HG03025 (cell line): Measurements from ENCODE around the gene MAOB.

ENCODE experiments used
- ATAC-seq: cut with Tn5 transposase; IDR thresholded peaks from one replicate; pipeline ENCODE4 v1.9.1; 2021; ENCODE audit warnings: mild to moderate bottlenecking, moderate library complexity; ENCODE audit not compliant: unreplicated experiment, low FRiP score

MAOB gene

DNA sequence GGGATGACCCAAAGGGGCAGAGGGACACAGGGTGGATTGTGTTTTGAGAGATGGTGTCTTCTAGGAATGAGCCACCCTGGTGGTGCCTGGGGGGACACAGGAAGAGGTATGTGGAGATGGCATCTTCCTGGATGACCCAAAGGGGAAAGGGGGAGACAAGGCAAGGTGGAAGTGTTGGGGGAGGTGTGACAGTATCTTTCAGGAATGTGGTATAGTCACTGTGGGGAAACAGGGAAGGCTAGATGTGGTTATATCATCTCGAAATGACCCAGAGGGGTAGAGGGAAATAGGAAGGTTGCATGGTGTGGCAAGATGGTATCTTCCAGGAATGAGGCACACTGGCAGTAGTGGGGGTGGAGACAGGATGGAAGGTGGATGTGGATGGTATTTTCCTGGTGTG lies 163.3 kb downstream of the MAOB start:
- no peak for ATAC-seq

GRCh38 chrX:43718546-43718945 lies 163.7 kb downstream of the MAOB start:
- no peak for ATAC-seq

GRCh38 chrX:43718081-43718480 lies 164.2 kb downstream of the MAOB start:
- ATAC-seq, result no peak

- ATAC-seq, result no peak
Measured at GRCh38 chrX:43717161-43717560, 165.1 kb downstream of the MAOB start.

GRCh38 chrX:43716696-43717095 lies 165.6 kb downstream of the MAOB start:
- no peak for ATAC-seq
